Suprapubic skin (tissue), 4 donors: Measurements from ENCODE around the gene TMEM109. TPM values are rescaled to one million over a fixed set of nuclear protein-coding genes. Genes with fewer than 3 reads are reported as not detected.

Experiments
- DNase-seq, 2 donors: peaks; one replicate each; pipeline ENCODE4 v3.0.0-alpha.2; 2019; ENCODE audit warnings: low spot score in 2 of 2
- H3K27ac ChIP-seq: fragments of 200-600 bp; sonication (generic); one replicate; pipeline ENCODE4 v1.5.1; 2019
- H3K27me3 ChIP-seq: fragments of 200-600 bp; sonication (generic); one replicate; pipeline ENCODE4 v1.5.1; 2019
- H3K36me3 ChIP-seq: fragments of 200-600 bp; sonication (generic); one replicate; pipeline ENCODE4 v1.5.1; 2019
- H3K4me1 ChIP-seq: fragments of 200-600 bp; sonication (generic); one replicate; pipeline ENCODE4 v1.5.1; 2019
- H3K4me3 ChIP-seq: fragments of 200-600 bp; sonication (generic); one replicate; pipeline ENCODE4 v1.5.1; 2019; ENCODE audit warnings: mild to moderate bottlenecking
- H3K9me3 ChIP-seq: fragments of 200-600 bp; sonication (generic); one replicate; pipeline ENCODE4 v1.5.1; 2019
- CTCF ChIP-seq, 2 donors: fragments of 200-600 bp in 1 of 2; fragments of 450-650 bp in 1 of 2; sonication (generic) in 1 of 2; IDR thresholded peaks; one replicate each; pipeline ENCODE4 v1.5.1; 2016 to 2019; ENCODE audit warnings: antibody characterized with exemption in 2 of 2, mild to moderate bottlenecking in 1 of 2, moderate library complexity in 1 of 2
- EP300 ChIP-seq: sonication (generic); formaldehyde crosslinking; IDR thresholded peaks from one replicate; pipeline ENCODE4 v1.6.1; 2017; ENCODE audit warnings: antibody characterized with exemption
- POLR2A ChIP-seq, 2 donors: fragments of 450-650 bp; IDR thresholded peaks; one replicate each; pipeline ENCODE4 v1.6.1; 2017; ENCODE audit warnings: antibody characterized with exemption in 2 of 2, mild to moderate bottlenecking in 2 of 2, moderate library complexity in 2 of 2
- POLR2AphosphoS5 ChIP-seq, 3 donors: sonication (generic); formaldehyde crosslinking; IDR thresholded peaks; one replicate each; pipeline ENCODE4 v1.6.1; 2017; ENCODE audit warnings: antibody characterized with exemption in 3 of 3
- WGBS: methylation state at CpG from one replicate; pipeline ENCODE4 v1.1.5; 2018; 5-methylcytosine and 5-hydroxymethylcytosine counted together
- total RNA-seq, 4 donors: library from RNA; depleted of rRNA; stranded (reverse); fragments of >200 nt; gene quantifications; one replicate each; pipeline ENCODE4 v1.1.0, GENCODE V29; 2016

The TMEM109 gene
- total RNA-seq, 4 donors from 2014 or later: 67.4 to 128 (median 110) TPM

- 85% methylated on average over 5 of the region's 5 CpGs for WGBS
- peaks cover 46% of the 10 kb centered on the region for H3K4me1 ChIP-seq
- no peaks in the 10 kb centered on the region for H3K27me3 ChIP-seq
- H3K36me3 ChIP-seq: no peaks in the 10 kb centered on the region
- H3K9me3 ChIP-seq: no peaks in the 10 kb centered on the region
- DNase-seq: peak in 1 of 2 donors; percentile 19
- TF ChIP-seq POLR2AphosphoS5 (IDR thresholded peaks at IDR 0.05) (no peak), CTCF (IDR thresholded peaks at IDR 0.05) (no peak), EP300 (no peak), POLR2A (IDR thresholded peaks at IDR 0.05) (no peak)
- H3K4me3 ChIP-seq: no peak overlapping the region
- H3K27ac ChIP-seq: no peak overlapping the region
These were observed 34.3 kb downstream of the TMEM109 start for GRCh38 chr11:60948250-60948649.

DNA sequence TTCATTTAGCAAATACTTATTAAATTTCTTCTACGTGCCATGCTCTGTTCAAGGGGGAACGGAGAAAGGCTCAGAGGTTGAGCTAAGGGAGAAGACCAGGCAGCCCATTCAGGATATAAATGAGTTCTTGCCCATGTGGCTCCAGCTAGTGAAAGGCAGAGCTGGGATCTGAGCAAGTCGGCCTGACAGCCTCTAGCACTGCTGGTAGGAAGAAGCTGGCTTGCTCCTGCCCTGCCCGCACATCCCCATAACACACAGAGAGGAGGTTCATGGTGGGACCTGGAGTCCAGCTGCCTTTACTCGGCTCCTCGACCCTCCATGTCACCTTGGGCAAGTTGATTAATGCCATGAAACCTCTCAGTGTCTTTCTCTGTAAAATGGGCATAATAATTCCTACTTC, 36.1 kb downstream of the TMEM109 start:
- Histone ChIP-seq H3K27ac (no peak overlapping the region), H3K4me3 (peak overlapping the region; percentile 49), H3K4me1 (peaks cover 40% of the 10 kb centered on the region), H3K27me3 (no peaks in the 10 kb centered on the region), H3K9me3 (no peaks in the 10 kb centered on the region), H3K36me3 (no peaks in the 10 kb centered on the region)
- WGBS: 86% methylated on average over 6 of the region's 6 CpGs
- no peak for TF ChIP-seq EP300
- TF ChIP-seq POLR2A (IDR thresholded peaks at IDR 0.05): no peak
- no peak for TF ChIP-seq CTCF (IDR thresholded peaks at IDR 0.05)
- TF ChIP-seq POLR2AphosphoS5 (IDR thresholded peaks at IDR 0.05): no peak
- peak in 1 of 2 donors; percentile 30 for DNase-seq

DNA sequence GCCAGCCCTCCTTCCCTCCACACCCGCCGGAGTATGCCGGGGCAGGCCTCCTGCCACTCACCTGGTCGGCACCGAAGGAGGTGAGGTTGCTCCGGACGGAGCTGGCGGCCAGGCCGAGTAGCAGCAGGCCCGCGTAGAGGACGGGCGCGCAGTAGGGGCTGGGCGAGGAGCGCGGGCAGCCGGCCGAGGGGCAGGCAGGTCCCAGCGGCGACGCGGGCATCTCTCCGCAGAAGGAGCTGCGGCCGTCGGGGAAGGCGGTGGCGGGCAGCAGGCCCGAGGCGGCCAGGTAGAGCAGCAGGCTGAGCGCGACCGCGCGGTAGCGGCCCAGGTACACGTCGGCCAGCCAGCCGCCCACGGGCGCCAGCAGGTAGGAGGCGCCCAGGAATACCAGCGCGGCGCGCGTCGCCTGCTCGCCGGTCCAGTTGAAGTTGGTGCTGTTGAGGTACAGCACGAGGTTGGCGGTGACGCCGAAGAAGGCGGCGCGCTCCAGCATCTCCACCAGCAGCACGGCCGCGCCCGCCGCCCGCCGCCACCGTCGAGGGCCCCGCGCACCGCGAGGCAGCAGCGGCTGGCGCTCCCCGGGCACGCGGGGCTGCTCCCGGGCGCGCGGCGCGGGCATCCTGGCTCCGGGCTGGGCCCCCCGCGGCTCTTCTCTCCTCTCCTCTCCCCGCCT, 37.1 kb downstream of the TMEM109 start:
- no peak for TF ChIP-seq POLR2A (IDR thresholded peaks at IDR 0.05)
- TF ChIP-seq POLR2AphosphoS5 (IDR thresholded peaks at IDR 0.05): no peak
- no peak for TF ChIP-seq CTCF (IDR thresholded peaks at IDR 0.05)
- no peak for TF ChIP-seq EP300
- 7% methylated on average over 18 of the region's 86 CpGs for WGBS
- H3K36me3 ChIP-seq: no peaks in the 10 kb centered on the region
- no peaks in the 10 kb centered on the region for H3K9me3 ChIP-seq
- no peaks in the 10 kb centered on the region for H3K27me3 ChIP-seq
- DNase-seq: peak in 1 of 2 donors; percentile 59
- no peak overlapping the region for H3K27ac ChIP-seq
- H3K4me3 ChIP-seq: peak overlapping the region; percentile 49
- peaks cover 40% of the 10 kb centered on the region for H3K4me1 ChIP-seq

GRCh38 chr11:60951606-60951903, 37.6 kb downstream of the TMEM109 start:
- Histone ChIP-seq H3K9me3 (no peaks in the 10 kb centered on the region), H3K4me3 (peak overlapping the region; percentile 49), H3K27me3 (no peaks in the 10 kb centered on the region), H3K36me3 (no peaks in the 10 kb centered on the region), H3K4me1 (peaks cover 40% of the 10 kb centered on the region), H3K27ac (peak overlapping the region; percentile 77)
- DNase-seq: no peak
- no peak for TF ChIP-seq POLR2A (IDR thresholded peaks at IDR 0.05)
- TF ChIP-seq POLR2AphosphoS5 (IDR thresholded peaks at IDR 0.05): no peak
- no peak for TF ChIP-seq CTCF (IDR thresholded peaks at IDR 0.05)
- TF ChIP-seq EP300: no peak
- WGBS: 13% methylated on average over 8 of the region's 8 CpGs

DNA sequence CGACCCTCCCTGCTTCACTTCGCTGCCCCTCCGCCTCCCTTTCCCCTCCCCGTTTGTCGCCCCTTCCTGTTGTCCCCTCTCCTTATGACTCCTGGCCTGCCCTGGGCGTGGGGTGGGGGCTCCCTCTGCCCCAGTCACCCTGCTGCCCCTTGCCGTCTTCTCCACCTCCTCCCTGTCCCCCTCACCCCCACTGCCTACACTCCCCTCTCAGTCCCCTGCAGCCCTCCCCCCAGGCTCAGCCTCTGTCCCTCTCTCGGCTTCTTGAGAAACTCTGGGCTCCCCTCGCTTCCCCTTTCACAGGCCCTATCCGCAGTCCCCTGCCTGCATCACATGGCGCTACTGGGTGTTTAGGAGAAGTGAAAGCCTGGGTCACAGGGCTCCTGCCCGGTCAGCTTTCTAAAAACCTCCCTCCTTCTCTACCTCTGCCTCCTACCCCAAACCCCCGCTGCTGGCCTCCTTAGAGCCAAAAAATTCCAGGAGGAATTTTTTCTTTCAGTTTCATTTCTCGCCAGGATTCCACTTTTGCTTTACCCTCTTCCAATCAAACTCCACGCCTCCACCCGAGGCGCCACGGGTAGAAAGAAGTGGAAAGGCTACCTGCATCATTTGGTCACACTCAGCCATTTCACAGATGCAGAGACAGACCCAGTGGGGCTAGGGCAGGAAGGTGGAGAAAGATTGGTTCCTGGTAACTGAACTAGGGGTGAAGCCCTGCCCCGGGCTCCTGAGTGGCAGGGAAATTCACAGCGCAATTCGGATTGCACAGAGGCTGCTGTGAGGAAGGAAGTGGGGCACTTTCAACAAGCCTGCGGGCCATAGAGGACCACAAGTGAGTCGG, 38.2 kb downstream of the TMEM109 start, which contains the start of gene SLC15A3:
SLC15A3 (minus strand) TSS at position 273 of the 838 bp plus-strand sequence. CDS start 625 bp downstream, outside the sequence.
- Histone ChIP-seq H3K9me3 (no peaks in the 10 kb centered on the region), H3K36me3 (no peaks in the 10 kb centered on the region), H3K4me3 (peak within 1 kb of the TSS; percentile 49), H3K27me3 (no peaks in the 10 kb centered on the region), H3K4me1 (peaks cover 40% of the 10 kb centered on the region), H3K27ac (peak within 1 kb of the TSS; percentile 77)
- 14% methylated on average over 23 of the region's 23 CpGs for WGBS
- TF ChIP-seq POLR2A (IDR thresholded peaks at IDR 0.05) (no peak), CTCF (IDR thresholded peaks at IDR 0.05) (no peak), EP300 (no peak), POLR2AphosphoS5 (IDR thresholded peaks at IDR 0.05) (no peak)
- peak in 1 of 2 donors; percentile 80 for DNase-seq
